Renal cortex interstitium (tissue), 11 donors: ENCODE measurements around the gene VWA3B. TPM values are rescaled to one million over a fixed set of nuclear protein-coding genes. Genes with fewer than 3 reads are reported as not detected.
"Not testable (repeated sequence)": the region's sequence is repeated elsewhere in the genome, so short reads cannot be mapped to it uniquely, and the experiment has no call there.

Source experiments
- DNase-seq, 11 donors: peaks; one replicate each; pipeline ENCODE4 v3.0.0-alpha.2; 2013; ENCODE audit warnings: low read depth in 9 of 11, low spot score in 4 of 11; ENCODE audit errors: extremely low read depth in 1 of 11
- polyA plus RNA-seq, 3 donors: library from polyadenylated mRNA; unstranded; fragments of 120-200 nt; gene quantifications; one replicate each; pipeline ENCODE4 v1.2.1, GENCODE V29; 2013; ENCODE audit not compliant: insufficient read length in 3 of 3

VWA3B gene
- polyA plus RNA-seq, 3 donors, result 0.26 to 1.1 (median 0.47) TPM

DNA sequence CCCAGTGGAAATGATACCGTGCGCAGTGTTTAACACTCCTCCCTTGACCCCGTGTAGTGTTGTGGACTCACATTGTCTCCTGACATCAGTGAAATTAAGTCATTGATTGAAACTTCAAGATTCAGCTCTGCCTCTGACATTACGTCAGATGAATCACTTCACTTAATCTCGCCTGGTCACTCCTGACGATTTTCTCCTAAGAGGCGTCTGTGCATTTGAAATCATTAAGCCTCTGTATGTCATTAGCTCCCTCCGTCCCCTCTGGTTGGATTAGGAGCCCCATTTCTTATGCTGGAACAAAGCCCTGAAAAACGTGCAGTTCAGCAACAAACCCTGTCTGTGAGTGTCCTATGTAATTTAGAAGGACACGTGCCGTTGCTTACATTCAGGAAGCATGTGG lies 222.6 kb downstream of the VWA3B start:
- no peak for DNase-seq

DNA sequence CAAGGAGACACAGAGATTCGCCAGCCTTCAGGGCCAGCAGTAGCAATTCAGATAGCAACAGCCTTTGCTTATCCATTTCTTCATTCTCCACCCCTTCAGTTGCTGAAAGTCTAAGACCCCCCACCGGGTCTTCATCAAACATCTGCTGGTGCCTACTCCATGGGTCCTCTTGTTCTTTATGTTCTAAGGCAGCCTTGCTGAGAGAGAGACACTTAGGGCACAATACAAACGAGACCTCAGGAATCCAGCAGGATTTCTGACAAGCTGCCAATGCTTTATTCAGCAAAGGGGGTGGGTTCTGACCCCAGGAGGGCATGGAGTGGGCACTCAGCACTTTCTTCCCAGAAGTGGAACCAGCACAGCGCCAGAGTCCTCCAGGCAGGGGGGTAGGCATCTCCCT lies 223.0 kb downstream of the VWA3B start:
- DNase-seq, result no peak

DNA sequence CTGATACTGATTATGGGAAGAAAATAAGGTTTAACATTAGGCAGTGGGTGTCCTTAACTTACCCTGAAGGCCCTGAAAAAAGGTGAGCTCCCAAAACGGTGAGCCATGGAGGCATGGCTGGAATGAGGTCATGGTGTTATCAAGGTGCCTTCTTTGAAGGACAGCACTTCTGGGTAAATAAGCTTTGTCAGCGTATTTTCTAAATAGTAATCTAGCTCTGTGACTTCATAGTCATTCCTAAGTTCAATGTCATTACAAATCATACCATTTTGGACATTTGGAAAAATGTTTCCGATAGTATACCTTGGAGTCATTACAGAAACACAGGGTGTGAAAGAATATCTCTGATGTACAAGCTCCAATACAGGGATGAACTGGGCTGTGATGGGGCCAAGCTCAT lies 224.1 kb downstream of the VWA3B start:
- no peak for DNase-seq

DNA sequence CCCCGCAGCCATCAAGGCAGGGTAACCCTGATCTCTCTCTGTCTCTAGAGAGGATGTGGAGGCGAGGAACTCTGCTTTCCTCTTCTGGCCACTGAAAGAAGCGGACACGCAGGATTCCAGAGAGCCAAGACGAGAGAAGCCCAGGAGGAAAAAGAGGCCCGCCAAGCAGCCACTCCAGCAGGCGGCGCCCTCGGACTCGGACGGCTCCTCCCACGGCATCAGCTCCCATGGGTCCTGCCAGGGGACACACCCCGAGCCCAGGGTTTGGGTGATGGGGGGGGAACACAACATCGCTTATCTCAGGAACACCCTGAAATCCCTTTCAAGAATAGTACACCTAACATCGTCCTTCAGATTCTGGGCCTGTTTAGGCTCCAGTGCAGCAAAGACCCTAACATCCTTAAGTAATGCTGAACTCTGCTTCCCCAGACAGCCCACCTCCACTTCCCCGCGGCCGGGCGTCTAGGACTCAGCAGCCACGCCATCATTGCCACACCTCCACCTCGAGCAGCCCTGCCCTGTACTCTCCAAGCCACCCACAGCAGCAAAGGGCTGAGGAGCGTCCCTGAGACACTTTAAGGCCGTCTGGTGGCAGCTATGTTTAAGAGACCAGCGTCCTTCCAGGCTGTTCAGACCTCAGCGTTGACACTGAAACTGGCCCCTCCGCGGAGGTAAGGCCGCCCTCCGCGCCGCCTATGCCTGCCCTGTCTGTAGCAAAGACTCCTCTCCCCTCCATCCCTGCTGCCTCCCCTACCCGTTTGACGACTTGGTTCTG lies 225.0 kb downstream of the VWA3B start:
- no peak for DNase-seq

DNA sequence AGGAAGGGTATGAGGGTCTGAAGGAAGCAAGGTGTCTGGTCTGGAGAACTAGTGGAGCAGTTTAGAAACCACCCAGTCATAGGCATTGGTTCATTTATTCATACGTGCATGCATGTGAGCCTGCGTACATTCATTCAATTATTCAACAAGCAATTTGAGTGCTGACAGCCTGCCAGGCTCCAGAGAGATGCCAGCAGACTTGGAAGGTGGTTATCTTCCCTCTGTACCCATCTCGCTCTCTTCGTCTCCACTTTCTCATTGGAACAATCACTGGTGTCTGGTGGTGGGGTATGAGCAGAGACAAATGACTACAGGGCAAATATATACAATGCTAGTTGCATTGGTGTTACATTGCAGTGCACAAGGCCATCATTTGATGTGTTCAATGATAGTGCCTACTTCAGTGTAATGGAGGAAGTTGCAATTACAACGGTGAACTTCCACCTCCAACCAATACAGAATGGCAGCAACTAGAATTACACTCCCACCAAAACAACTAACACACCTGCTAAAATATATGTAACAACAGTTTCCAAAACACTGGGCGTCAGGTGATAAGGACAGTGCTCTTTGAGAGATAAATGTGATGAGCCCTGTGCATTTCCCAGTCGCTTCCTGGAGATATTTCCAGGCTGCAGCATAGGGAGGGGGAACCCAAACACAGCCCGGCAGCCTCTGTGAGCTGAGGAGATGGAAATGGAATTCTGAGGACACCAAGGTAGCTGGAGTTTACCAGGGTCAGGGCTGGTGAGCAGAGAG lies 226.7 kb downstream of the VWA3B start:
- no peak for DNase-seq

DNA sequence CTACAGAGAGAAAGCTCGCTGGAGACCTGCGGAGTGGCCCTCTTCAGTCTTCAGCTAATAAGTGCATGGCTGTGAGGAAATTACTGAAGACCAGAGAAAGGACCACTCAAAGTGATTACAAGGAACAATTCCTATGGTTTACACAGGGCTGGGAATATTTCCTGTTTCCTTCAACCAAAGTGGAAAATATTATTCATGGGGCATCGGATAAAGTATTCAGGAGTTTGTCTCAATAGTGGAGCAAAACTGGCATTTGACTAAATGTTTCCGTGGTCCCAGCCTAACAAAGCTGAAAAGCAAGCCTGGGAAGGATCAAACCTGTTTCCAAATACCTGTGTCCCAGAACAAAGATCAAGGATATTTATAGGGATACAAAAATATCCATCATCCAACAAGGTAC lies 227.3 kb downstream of the VWA3B start:
- no peak for DNase-seq

DNA sequence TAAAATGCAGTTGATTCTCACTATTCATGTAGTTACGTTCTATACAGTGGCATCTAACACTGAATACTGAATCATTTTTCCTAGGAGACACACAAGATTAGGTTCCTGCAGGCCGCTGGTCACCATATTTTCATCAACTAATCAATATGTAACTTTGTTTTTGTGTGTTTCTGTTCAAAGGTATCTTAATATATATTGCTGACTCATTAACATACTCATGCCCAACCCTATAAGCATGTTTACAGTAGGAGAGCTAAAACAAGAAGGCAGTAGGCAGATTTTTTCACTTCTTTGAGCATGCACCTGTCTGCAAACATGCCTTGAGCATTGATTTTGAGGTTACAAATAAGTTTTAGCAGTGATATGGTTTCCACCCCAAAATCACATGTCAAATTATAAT lies 229.0 kb downstream of the VWA3B start:
- no peak for DNase-seq

DNA sequence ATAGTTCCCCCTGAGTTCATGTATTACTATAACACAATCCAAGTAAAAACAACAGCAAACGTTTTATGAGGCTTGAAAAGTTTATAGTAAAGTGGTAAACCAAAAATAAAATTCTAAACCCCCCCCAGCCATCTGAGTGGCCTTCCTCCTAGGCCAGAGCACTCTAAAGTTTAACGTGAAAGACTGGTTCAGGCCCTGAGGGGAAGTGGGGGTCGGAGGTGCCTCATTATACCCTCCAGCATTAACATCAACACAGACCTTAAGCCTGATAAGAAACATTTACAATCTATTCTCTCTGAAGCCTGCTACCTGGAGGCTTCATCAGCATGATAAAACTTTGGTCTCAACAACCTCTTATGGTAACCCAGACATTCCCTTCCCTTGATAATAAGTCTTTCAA lies 230.2 kb downstream of the VWA3B start:
- no peak for DNase-seq

DNA sequence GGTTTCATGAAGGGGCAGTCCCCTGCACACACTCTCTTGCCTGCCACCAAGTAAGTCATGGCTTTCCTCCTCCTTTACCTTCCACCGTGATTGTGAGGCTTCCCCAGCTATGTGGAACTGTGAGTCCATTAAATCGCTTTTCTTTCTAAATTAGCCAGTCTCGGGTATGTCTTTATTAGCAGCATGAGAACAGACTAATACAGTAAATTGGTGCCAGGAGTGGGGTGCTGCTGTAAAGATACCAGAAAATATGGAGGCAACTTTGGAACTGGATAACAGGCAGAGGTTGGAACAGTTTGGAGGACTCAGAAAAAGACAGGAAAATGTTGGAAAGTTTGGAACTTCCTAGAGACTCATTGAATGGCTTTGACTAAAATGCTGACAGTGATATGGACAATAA lies 233.2 kb downstream of the VWA3B start:
- DNase-seq, result not testable (repeated sequence)

DNA sequence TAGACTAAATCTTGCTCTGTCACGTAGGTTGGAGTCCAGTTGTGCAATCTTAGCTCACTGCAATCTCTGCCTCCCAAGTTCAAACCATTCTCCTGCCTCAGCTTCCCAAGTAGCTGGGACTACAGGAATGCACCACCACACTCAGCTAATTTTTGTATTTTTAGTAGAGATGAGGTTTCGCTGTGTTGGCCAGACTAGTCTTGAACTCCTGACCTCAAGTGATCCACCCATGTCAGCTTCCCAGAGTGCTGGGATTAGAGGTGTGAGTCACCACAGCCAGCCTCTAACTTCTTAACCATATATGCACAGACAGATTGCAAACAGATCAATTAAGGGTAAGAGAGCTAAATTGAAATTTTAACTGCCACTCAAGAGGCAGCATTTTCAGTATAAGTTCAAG lies 237.2 kb downstream of the VWA3B start:
- DNase-seq, result no peak

DNA sequence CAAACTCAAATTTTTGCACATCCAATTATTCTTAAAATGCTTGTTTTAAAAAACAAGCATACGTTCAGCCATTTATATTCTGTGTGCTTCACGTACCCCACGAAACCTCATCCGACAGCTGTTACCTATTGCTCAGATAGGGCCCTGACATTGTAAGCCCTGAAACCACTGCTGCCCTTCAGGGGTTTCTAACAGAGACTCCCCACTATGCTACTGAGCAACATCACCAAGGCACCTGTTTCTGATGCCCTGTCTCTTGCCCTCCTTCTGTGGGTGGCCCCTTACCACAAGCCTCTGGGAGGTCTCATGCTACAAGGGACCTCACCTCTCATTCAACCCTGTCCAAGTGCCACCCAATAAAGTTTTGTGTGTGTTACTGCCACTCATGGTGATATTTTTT lies 240.8 kb downstream of the VWA3B start:
- DNase-seq, result no peak

DNA sequence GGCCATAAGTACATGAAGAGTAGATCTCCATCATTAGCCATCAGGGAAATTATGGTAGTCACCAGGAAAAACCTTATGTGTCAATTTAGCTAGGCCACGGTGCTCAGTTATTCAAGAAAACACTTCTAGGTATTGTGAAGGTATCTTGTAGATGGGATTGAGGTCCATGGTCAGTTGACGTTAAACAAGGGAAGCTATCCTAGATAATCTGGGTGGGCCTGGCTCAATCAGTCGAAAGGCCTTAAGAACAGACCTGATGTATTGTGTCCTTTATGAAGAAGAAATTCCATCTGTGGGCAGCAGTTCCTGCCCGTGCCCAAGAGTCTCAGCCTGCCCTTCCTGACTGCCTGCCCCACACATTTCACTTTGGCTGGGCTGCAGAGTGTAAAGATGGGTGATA lies 242.6 kb downstream of the VWA3B start:
- no peak for DNase-seq

DNA sequence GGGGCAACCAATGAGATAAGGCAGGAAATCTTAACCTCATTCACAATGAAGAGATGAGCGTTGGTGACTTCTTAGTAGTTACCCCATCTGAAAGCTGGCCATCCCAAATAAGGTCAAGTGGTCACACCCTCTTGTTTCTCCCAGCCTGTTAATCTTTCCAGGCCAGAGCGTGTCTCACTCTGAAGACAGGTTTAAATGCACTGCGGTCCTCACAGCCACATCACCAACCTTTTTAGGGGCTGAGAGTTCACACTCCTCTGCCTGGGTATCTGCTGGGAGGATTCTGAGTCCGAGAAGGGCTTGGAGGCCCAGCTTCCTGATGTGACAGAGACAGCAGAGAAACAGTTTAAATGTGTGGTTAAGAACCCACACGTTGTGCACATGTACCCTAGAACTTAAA lies 246.0 kb downstream of the VWA3B start:
- no peak for DNase-seq

DNA sequence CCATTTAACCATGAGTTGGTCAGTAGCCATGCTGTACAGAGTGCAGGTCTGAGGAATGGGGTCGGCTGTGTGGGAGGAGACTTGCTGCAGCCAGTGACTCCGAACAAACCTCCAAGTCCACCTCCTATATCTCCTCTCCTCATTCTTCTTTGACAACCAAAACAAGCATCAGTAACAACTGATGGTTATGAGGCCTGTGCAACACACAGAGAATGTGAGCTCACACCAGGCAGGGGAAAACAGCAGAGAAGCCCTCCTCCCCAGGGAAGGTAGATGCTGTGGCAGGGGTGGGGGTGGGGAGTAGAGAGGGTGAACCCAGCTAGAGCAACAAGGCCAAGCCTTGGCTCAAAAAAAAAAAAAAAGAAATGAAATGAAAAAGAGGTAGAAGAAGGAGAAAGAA lies 247.0 kb downstream of the VWA3B start:
- DNase-seq, result no peak

DNA sequence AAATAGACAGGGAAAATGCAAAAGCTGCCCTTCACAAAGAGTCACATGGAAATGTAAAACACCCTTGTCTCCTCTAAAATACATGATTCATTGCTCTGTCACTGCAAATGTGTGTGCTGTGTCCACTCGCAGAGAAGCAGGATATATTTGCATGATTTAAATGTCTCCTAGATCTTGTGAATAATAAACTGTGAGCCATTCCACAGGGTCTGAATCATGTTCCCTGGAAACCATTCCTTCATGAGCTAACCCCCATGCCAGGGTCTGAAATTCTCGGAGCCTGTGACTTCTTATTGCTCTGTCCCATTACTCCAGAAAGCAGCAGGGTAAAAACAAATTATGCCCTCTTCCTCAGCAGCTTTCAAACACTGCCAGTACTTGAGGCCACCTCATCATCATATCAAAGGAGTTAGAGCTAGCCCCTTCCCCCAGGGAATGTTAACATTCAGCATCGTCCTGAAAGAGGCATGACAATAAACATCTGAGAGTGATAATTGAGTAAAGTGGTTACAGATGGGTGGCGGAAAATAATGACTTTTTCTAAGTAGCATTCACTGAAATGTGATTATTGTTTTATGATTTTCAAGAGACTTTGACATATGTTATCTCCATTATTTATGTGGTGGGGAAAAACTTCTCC lies 247.6 kb downstream of the VWA3B start:
- DNase-seq, result no peak

DNA sequence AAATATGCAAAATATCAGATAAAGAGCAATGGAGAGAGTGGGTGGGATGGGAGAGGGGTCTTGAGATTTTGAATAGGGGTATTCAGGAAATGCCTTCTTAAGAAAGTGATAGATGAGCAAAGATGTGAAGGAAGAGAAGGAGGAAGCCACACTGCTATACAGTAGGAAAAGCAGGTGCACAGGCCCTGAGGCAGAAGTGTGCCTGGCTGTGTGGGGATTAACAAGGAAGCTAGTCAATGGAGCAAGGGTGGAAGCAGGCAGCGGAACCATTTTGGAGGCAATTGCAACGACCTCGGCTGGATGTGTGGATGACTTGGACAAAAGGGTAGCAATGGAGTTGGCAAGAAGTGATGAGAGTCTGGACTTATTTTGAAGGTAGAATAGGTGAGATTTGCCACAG lies 248.3 kb downstream of the VWA3B start:
- no peak for DNase-seq

DNA sequence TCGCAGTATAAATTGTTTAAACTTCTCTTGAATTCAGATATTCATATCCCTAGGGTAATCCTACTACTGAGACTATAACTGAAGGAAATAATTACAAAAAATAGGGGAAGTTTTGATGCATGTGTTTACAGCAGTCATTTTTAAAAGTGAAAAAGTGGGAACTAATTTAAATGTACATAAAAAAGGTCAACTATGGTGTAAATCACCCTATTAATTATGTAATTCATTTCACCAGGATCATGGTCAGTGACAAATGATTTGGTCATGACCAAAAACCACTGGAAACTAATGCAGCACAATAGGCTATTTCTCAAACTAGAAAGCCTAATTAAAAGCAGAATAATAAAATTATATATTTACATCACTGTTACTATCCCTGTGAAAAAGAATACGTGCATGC lies 254.3 kb downstream of the VWA3B start:
- no peak for DNase-seq

DNA sequence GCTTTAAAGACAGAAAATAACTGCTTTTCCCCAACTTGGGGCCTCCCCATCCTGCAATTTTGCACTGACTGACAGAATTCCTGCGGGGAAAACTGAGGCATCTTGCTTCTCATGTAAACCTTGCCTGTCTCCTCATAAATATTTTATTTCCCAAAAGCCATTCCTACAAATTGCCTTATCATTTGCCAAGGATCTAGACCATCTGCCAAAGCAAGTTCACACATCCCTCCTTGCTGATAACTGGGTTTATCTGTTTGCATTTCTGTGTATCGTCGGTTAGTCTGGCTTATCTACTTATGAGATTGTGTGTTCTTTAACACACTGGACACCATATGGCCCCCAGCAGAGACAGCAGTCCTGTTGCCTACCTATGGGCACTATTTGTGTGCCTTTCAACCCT lies 256.3 kb downstream of the VWA3B start:
- DNase-seq, result no peak

DNA sequence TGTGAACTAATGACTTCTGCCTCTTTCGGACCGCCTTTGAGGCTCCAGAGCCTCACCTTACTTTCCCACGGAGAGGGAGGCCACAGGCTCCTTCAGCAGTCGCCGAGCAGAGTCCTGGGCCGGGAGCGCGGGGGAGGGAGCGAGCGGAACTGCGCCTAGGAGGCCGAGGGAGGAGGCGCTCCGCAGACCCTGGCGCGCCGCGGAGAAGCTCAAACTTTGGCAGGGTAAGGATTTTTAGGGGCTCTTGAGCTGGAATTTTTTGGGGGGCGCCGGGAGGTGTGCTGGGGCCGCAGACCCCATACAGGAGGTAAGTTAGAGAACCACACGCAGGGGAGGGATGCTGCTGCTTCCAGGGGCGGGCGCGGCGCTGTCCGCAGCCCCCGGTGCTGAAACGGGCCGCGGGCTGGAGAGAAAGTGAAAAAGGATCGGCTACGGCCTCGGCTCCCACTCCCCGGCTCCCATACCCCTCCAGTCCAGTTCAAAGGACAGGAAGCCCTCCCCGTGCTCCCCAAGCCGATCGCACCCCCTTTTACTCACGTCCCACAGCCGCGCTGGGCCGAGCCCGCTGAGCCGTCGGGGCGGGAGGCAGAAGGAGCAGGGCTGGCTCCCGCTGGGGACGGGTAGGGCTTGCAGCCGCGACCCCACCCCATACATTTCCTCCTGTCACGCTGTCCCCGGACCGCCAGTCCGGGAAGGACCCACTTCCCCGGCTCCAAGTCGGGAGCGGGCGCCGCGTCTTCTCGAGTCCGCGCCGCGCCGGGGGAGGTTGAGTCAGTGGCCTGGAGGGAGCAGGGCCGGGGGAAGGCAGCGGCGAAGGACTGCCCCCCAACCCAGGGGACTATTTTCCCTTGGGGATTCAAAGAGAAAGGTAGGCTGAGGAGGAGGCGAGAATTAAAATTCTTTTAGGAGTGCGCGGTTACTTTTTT lies 259.6 kb downstream of the VWA3B start, which contains the start of gene CNGA3:
CNGA3 (plus strand) TSS at position 146 of the 926 bp plus-strand sequence. CDS start 23,520 bp downstream, outside the sequence.
- DNase-seq, result peak in 10 of 11 donors; percentile 17 to 55 (median 40)
